OCI-LY3 (cell line): Measurements from ENCODE around the gene C3orf33.
"Not testable (repeated sequence)": the region's sequence is repeated elsewhere in the genome, so short reads cannot be mapped to it uniquely, and the experiment has no call there.

Source experiments
- EZH2phosphoT487 ChIP-seq: fragments of 200-600 bp; shearing (Covaris generic); IDR thresholded peaks from 2 replicates; pipeline ENCODE4 v1.6.1; 2018; ENCODE audit warnings: antibody characterized with exemption, mixed run types, low read depth
- TF ChIP-seq, protein P1 (sequence below): fragments of 200-600, 300-600 bp; sonication (generic); IDR thresholded peaks from 2 replicates; pipeline ENCODE4 v1.5.1; 2014; ENCODE audit warnings: antibody characterized with exemption, low read length, low read depth

- TF ChIP-seq, protein P1, sequence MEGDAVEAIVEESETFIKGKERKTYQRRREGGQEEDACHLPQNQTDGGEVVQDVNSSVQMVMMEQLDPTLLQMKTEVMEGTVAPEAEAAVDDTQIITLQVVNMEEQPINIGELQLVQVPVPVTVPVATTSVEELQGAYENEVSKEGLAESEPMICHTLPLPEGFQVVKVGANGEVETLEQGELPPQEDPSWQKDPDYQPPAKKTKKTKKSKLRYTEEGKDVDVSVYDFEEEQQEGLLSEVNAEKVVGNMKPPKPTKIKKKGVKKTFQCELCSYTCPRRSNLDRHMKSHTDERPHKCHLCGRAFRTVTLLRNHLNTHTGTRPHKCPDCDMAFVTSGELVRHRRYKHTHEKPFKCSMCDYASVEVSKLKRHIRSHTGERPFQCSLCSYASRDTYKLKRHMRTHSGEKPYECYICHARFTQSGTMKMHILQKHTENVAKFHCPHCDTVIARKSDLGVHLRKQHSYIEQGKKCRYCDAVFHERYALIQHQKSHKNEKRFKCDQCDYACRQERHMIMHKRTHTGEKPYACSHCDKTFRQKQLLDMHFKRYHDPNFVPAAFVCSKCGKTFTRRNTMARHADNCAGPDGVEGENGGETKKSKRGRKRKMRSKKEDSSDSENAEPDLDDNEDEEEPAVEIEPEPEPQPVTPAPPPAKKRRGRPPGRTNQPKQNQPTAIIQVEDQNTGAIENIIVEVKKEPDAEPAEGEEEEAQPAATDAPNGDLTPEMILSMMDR, result not testable (repeated sequence)
- not testable (repeated sequence) for TF ChIP-seq EZH2phosphoT487
Observed at GRCh38 chr3:155813224-155813623, 7.1 kb upstream of the C3orf33 start.
